Duodenal mucosa (tissue), 2 donors: ENCODE results near the gene TMPRSS3.

Source experiments
- H3K27ac ChIP-seq: one replicate; pipeline ENCODE4 v1.7.0; 2013; ENCODE audit warnings: low read depth, low read length
- H3K27me3 ChIP-seq, 2 donors: one replicate each; pipeline ENCODE4 v1.7.0; 2013; ENCODE audit warnings: low read length in 2 of 2, control low read depth in 1 of 2; ENCODE audit not compliant: insufficient read depth in 2 of 2, control insufficient read depth in 1 of 2
- H3K36me3 ChIP-seq, 2 donors: one replicate each; pipeline ENCODE4 v1.7.0; 2013; ENCODE audit warnings: low read length in 2 of 2, control low read depth in 1 of 2; ENCODE audit not compliant: insufficient read depth in 2 of 2, control insufficient read depth in 1 of 2
- H3K4me1 ChIP-seq, 2 donors: one replicate each; pipeline ENCODE4 v1.7.0; 2013; ENCODE audit warnings: low read length in 2 of 2, control low read depth in 1 of 2; ENCODE audit not compliant: insufficient read depth in 2 of 2, control insufficient read depth in 1 of 2
- H3K4me3 ChIP-seq, 2 donors: one replicate each; pipeline ENCODE4 v1.7.0; 2013; ENCODE audit warnings: low read length in 2 of 2, low read depth in 1 of 2
- H3K9ac ChIP-seq, 2 donors: one replicate each; pipeline ENCODE4 v1.7.0; 2013; ENCODE audit warnings: low read length in 2 of 2, low read depth in 1 of 2
- H3K9me3 ChIP-seq, 2 donors: one replicate each; pipeline ENCODE4 v1.7.0; 2013; ENCODE audit warnings: low read length in 2 of 2, control low read depth in 1 of 2; ENCODE audit not compliant: control insufficient read depth in 1 of 2

TMPRSS3 gene

DNA sequence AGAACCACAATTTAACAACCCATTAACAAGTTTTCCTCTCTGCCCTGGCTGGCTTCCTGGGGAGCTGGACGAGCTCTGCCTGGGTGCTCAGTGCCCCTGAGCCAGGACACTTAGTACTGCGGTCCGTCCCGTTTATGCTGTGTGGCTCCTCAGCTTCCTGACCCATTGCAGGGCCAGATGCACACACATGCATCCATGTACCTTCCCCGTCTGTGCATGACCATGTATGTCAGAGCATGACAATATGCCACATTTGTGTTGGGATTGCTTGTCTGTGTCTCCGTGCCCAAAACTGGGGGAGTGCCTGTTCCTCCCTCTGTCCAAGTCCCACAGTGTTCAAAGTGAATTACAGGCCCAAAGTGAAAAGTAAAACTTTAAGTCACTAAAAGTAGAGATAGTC, 71.0 kb downstream of the TMPRSS3 start:
- Histone ChIP-seq H3K4me1 (peaks cover 5% of the 10 kb centered on the region in 2 donors), H3K9me3 (no peaks in the 10 kb centered on the region), H3K27me3 (no peaks in the 10 kb centered on the region), H3K9ac (no peak overlapping the region), H3K27ac (no peak overlapping the region), H3K36me3 (no peaks in the 10 kb centered on the region), H3K4me3 (no peak overlapping the region)
